PC-3 (cell line): ENCODE results near the gene LRCOL1. TPM values are rescaled to one million over a fixed set of nuclear protein-coding genes. Genes with fewer than 3 reads are reported as not detected.

Experiments used
- ATAC-seq: fragments of 200-7000 bp; cut with Tn5 transposase; 2 replicates; pipeline ENCODE4 v1.9.1; 2020; ENCODE audit warnings: mild to moderate bottlenecking, moderate library complexity
- BruUV-seq: library from RNA; stranded (reverse); fragments of 400-500 nt; replicated peaks from 2 replicates; lab custom pipeline; 2021; lab: Mats Ljungman, UMichigan
- CTCF ChIA-PET: fragments of 300-600 bp; sonication (Branson Sonifier 250); formaldehyde crosslinking; loops from one replicate; lab custom pipeline; 2022; ENCODE audit warnings: antibody characterized with exemption; lab: Charles Lee
- POLR2A ChIA-PET: fragments of 300-600 bp; sonication (Branson Sonifier 250); formaldehyde crosslinking; loops from one replicate; lab custom pipeline; 2022; ENCODE audit warnings: antibody characterized with exemption; ENCODE audit not compliant: unreplicated experiment; lab: Charles Lee
- DNase-seq: peaks from one replicate; pipeline ENCODE4 v3.0.0-alpha.2; 2015
- H2AFZ ChIP-seq: fragments of 300-600 bp; sonication (generic); 2 replicates; pipeline ENCODE4 v1.6.0; 2016; ENCODE audit warnings: antibody characterized with exemption, low read length
- H3F3A ChIP-seq: fragments of 300-600 bp; sonication (generic); one replicate; pipeline ENCODE4 v1.6.0; 2017; ENCODE audit warnings: antibody characterized with exemption, low read length, control low read depth, mild to moderate bottlenecking; ENCODE audit not compliant: unreplicated experiment
- H3K27ac ChIP-seq: fragments of 300-600 bp; sonication (generic); 2 replicates; pipeline ENCODE4 v1.5.1; 2016; ENCODE audit warnings: mild to moderate bottlenecking, low read length
- H3K27me3 ChIP-seq: fragments of 300-600 bp; sonication (generic); 2 replicates; pipeline ENCODE4 v1.6.1; 2016; ENCODE audit warnings: low read length, mixed read lengths
- H3K36me3 ChIP-seq: fragments of 300-600 bp; sonication (generic); 2 replicates; pipeline ENCODE4 v1.6.1; 2016; ENCODE audit warnings: low read depth, mixed run types, low read length, mixed read lengths
- H3K4me1 ChIP-seq: fragments of 300-600 bp; sonication (generic); 2 replicates; pipeline ENCODE4 v1.5.1; 2016; ENCODE audit warnings: low read length; ENCODE audit not compliant: insufficient read depth
- H3K4me2 ChIP-seq: fragments of 300-600 bp; sonication (generic); 2 replicates; pipeline ENCODE4 v1.6.0; 2016; ENCODE audit warnings: low read length
- H3K4me3 ChIP-seq: fragments of 300-600 bp; sonication (generic); 2 replicates; pipeline ENCODE4 v1.5.1; 2016; ENCODE audit warnings: mild to moderate bottlenecking, low read length, mixed read lengths
- H3K79me2 ChIP-seq: fragments of 300-600 bp; sonication (generic); 2 replicates; pipeline ENCODE4 v1.6.1; 2017; ENCODE audit warnings: low read length, mixed read lengths
- H3K9ac ChIP-seq: fragments of 300-600 bp; sonication (generic); 2 replicates; pipeline ENCODE4 v1.6.0; 2016; ENCODE audit warnings: mild to moderate bottlenecking, low read length
- H3K9me2 ChIP-seq: fragments of 300-600 bp; sonication (generic); replicated peaks from 2 replicates; pipeline ENCODE4 v1.6.1; 2016; ENCODE audit warnings: mixed run types, low read length, mixed read lengths
- H3K9me3 ChIP-seq: fragments of 300-600 bp; sonication (generic); 2 replicates; pipeline ENCODE4 v1.6.1; 2016; ENCODE audit warnings: low read length, mixed read lengths
- H4K20me1 ChIP-seq: fragments of 300-600 bp; sonication (generic); 2 replicates; pipeline ENCODE4 v1.6.1; 2016; ENCODE audit warnings: low read length, mixed read lengths
- CTCF ChIP-seq: fragments of 300-600 bp; sonication (generic); conservative IDR thresholded peaks from 2 replicates; pipeline ENCODE4 v1.5.1; 2017; ENCODE audit warnings: antibody characterized with exemption, low read depth, mild to moderate bottlenecking, low read length
- EZH2 ChIP-seq: fragments of 300-600 bp; sonication (generic); IDR thresholded peaks from one replicate; pipeline ENCODE4 v1.6.1; 2017; ENCODE audit warnings: antibody characterized with exemption, mild to moderate bottlenecking, low read length; ENCODE audit not compliant: unreplicated experiment
- EZH2phosphoT487 ChIP-seq: fragments of 300-600 bp; sonication (generic); IDR thresholded peaks from 2 replicates; pipeline ENCODE4 v1.6.1; 2018; ENCODE audit warnings: mild to moderate bottlenecking, antibody characterized with exemption, low read length, borderline replicate concordance
- intact Hi-C: fragments of 100-400 bp; cut with micrococcal nuclease; formaldehyde crosslinking; loops from 2 replicates; pipeline ENCODE4 v1.9.0; 2023
- total RNA-seq: library from RNA; depleted of rRNA; stranded (reverse); fragments of >200 nt; gene quantifications from 2 replicates; pipeline ENCODE4 v1.2.3, GENCODE V29; 2014

LRCOL1 gene
- total RNA-seq, 1 experiment from 2014 or later, result not detected

DNA sequence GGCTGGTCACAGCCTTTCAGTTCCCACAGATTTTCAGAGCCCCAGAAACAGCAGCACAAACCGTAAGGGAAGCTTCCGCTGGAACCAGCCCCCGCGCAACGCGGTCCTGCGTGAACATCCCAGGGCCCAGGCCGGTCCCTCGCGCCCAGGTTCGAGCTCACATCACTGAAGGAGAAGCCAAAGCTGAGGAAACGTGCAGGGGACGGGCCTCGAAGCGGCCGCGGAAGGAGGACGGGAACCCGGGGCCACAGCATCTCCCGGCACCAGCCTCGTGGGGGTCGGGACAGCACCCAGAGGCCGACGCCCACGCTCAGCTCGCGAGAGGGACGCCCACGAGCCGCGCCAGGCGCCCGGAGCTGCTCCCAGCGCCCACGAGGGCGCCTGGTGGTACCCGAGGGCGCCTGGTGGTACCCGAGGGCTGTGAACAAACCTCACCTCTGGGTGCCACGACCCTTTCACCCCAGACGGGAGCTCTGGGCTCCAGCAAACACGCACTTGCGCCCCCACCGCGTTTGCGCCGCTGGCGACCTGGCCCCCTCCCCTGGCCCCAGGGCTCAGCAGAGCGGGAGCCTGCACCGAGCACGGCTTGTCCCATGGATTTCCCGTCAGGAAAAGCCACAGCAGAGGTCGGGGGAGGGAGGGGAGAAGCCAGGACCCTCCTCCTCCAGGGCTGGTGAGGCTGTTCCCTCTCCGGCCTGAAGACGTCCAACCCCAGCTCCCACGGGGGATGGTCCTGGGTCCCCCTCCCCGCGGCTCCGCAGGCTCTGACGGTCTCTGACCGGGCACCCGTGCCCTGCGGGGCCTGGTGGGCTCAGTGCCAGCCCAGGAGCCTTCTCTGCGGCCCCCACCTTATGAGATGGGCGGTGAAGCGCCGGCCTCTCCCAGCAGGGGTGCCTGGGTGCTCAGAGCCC lies 6.9 kb downstream of the LRCOL1 start:
- POLR2A ChIA-PET, result no interaction called here
- TF ChIP-seq EZH2phosphoT487 (no peak), EZH2 (no peak), CTCF (no peak)
- Histone ChIP-seq H3K27ac (no peak overlapping the region), H3F3A (no peaks in the 10 kb centered on the region), H3K4me1 (peaks cover 9% of the 10 kb centered on the region), H2AFZ (peak overlapping the region; percentile 52), H3K4me3 (peak overlapping the region; percentile 40), H3K79me2 (no peaks in the 10 kb centered on the region), H3K4me2 (peak overlapping the region; percentile 52), H3K9me3 (no peaks in the 10 kb centered on the region), H4K20me1 (no peaks in the 10 kb centered on the region), H3K36me3 (no peaks in the 10 kb centered on the region), H3K9ac (no peak overlapping the region), H3K27me3 (peaks cover 23% of the 10 kb centered on the region), H3K9me2 (no peaks in the 10 kb centered on the region)
- CTCF ChIA-PET, result no interaction called here
- ATAC-seq (no peak), DNase-seq (no peak)
- no TSS peak for BruUV-seq
- intact Hi-C loops, result no loop called here

- Histone ChIP-seq H3K79me2 (no peaks in the 10 kb centered on the region), H3K27me3 (peaks cover 23% of the 10 kb centered on the region), H3K4me1 (peaks cover 9% of the 10 kb centered on the region), H3K4me3 (no peak overlapping the region), H4K20me1 (no peaks in the 10 kb centered on the region), H3K9ac (no peak overlapping the region), H3K27ac (no peak overlapping the region), H3K4me2 (no peak overlapping the region), H2AFZ (no peak overlapping the region), H3K36me3 (no peaks in the 10 kb centered on the region), H3K9me2 (no peaks in the 10 kb centered on the region), H3F3A (no peaks in the 10 kb centered on the region), H3K9me3 (no peaks in the 10 kb centered on the region)
- DNase-seq (no peak), ATAC-seq (no peak)
- CTCF ChIA-PET, result no interaction called here
- no TSS peak for BruUV-seq
- POLR2A ChIA-PET, result no interaction called here
- no peak for TF ChIP-seq EZH2
- TF ChIP-seq EZH2phosphoT487, result no peak
- no peak for TF ChIP-seq CTCF
- intact Hi-C loops, result no loop called here
Measured at GRCh38 chr12:132602572-132603239, 7.7 kb downstream of the LRCOL1 start.
